HG03378 (cell line): ENCODE data around the gene VWA1.
"Not testable (repeated sequence)": the region's sequence is repeated elsewhere in the genome, so short reads cannot be mapped to it uniquely, and the experiment has no call there.

Source experiments
- ATAC-seq: cut with Tn5 transposase; IDR thresholded peaks from one replicate; pipeline ENCODE4 v1.9.1; 2021; ENCODE audit warnings: mild to moderate bottlenecking, moderate library complexity; ENCODE audit not compliant: unreplicated experiment

Gene VWA1

GRCh38 chr1:1454286-1455056, 19.0 kb downstream of the VWA1 start:
- not testable (repeated sequence) for ATAC-seq

DNA sequence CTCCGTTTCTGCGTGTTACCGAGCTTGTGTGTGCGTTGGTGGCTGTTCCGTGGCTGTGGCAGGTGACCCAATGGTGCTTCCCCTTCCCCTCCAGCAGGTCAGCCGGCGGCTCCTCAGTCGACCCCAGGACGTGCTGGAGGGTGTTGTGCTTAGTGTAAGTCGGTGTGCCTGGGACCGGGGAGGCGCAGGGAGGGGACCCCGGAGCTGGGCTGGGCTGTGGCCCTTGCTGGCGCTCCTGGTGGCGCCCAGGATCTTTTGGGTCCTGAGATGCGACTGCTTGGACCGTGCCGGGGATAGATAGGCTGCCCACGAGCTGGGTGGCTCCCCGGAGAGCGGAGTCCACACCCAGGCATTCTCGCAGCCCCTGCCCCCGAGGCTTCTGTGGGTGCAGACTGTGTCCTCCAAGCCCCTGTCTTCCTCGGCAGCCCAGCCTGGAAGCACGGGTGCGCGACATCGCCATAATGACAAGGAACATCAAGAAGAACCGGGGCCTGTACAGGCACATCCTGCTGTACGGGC, 19.9 kb downstream of the VWA1 start:
- no peak for ATAC-seq

DNA sequence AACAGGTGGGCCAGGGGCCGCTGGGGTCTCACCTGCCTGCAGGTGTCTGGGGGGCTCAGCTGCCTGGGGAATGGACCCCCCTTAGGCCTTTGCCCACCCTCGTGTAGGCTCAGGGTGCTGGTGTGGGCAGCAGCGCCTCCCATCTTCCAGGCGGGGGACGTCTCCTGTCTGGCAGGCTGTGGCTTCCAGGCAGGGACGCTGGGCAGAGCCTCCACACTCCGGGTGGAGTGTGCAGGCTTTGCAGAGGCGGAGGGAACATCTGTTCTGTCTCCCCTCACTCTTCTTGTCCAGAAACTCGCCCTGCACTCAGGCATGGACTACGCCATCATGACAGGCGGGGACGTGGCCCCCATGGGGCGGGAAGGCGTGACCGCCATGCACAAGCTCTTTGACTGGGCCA, 20.4 kb downstream of the VWA1 start:
- not testable (repeated sequence) for ATAC-seq

GRCh38 chr1:1456683-1457255, 21.3 kb downstream of the VWA1 start:
- not testable (repeated sequence) for ATAC-seq

GRCh38 chr1:1459156-1459555, 23.7 kb downstream of the VWA1 start:
- ATAC-seq = not testable (repeated sequence)

- ATAC-seq = not testable (repeated sequence)
Observed at GRCh38 chr1:1459711-1460110, 24.2 kb downstream of the VWA1 start.

DNA sequence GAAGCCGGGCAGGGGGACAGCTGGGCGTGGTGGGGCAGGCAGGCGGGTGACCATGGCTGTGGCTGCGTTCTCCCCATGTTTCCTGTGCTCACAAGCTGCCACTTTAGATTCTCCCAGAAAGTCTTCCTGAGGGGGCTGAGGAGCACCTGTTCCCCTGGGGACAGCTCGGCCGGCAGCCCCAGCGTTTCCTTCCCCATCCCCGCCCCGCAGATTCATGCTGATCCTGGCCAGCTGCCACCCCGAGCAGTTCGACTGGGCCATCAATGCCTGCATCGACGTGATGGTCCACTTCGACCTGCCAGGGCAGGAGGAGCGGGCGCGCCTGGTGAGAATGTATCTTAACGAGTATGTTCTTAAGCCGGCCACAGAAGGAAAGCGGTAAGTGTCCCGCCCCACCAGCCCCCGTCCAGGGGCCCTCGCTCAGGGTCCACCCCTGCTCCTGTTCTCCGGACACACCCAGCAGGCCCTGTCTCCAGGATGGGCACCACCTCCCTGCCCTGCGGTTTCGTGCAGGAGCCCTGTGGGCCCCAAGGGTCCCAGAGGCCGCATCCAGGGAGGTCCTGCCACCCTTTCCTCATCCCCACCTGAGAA, 25.1 kb downstream of the VWA1 start:
- ATAC-seq = no peak

DNA sequence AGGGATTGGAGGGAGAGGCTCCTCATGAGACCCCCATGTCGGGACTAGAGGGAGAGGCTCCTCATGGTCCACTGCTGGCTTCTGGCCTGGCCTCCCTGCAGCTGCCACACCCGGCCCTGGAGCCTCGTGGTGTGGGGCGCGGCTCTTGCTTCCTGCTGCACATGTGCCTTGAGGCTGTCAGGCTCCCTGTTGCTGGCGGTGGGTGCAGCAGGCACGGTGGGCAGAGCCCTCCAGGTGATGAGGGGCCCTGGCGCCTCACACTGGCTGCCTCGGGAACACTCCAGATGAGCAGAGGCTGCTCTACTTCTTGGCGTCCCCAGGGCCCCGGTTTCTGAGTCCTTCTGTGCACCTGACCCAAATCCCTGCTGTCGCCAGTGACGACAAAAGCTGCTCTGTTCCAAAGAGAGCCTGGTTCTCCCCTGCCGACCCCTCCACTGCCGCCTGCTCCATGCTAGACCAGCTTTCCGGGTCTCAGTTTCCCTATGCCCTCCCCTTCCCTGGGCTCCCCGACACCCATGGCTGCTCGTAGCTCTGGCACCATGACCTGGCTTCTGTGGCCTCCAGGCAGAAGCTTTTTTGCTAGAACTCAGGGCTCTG, 26.3 kb downstream of the VWA1 start:
- no peak for ATAC-seq

GRCh38 chr1:1462318-1462966, 27.0 kb downstream of the VWA1 start:
- ATAC-seq = no peak

- ATAC-seq = no peak
Observed at GRCh38 chr1:1463312-1463711, 27.8 kb downstream of the VWA1 start.

GRCh38 chr1:1468196-1468985, 32.9 kb downstream of the VWA1 start:
- not testable (repeated sequence) for ATAC-seq

- no peak for ATAC-seq
Observed at GRCh38 chr1:1470626-1471388, 35.3 kb downstream of the VWA1 start.

DNA sequence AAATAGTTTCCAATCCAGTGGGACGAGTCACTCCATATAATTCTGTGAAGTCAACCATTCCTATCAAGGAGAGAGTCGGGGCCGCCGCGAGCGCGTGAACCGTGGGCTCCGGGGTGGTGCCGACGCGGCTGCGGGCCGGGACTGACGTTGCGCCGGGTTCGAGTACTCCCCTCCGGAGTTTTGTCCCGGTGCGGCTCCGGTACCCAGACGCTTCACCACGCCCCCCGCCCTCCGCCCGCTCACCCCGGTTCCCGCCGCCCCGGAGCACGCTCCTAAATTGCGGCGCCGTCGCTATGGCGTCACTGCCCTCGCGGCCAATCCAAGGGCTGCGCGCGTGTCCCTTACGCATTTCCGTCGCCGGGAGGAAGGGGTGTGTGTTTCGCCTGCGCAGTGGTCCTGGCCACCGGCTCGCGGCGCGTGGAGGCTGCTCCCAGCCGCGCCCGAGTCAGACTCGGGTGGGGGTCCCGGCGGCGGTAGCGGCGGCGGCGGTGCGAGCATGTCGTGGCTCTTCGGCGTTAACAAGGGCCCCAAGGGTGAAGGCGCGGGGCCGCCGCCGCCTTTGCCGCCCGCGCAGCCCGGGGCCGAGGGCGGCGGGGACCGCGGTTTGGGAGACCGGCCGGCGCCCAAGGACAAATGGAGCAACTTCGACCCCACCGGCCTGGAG, 36.0 kb downstream of the VWA1 start, which contains the start of gene ATAD3B:
Gene ATAD3B, plus strand, starts transcription at position 377 of the 664 bp plus-strand sequence. Its CDS starts 120 bp downstream, at position 497.
- ATAC-seq = peak; percentile 69

- ATAC-seq = not testable (repeated sequence)
Observed at GRCh38 chr1:1472053-1472876, 36.8 kb downstream of the VWA1 start.

DNA sequence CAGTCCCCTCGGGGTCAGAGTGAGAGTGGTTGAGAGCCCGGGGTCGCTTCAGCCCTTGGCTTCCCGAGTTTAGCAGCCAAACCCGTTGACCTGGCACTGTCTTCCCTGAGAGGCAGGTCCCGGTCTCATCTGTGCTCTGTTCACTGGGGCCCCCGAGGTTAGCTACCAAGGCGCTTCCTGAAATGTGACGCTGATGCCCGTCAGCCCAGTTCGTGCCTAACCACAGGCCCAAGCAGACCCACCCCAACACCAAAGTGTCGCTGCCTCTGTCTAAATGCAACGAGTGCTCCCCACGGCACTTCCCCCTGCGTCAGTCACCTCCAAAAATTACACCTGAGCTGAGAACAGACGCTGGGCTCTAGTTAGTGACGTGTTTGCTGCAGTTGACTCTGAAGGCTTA, 40.5 kb downstream of the VWA1 start:
- not testable (repeated sequence) for ATAC-seq

- ATAC-seq = no peak
Observed at GRCh38 chr1:1477206-1477605, 41.7 kb downstream of the VWA1 start.

GRCh38 chr1:1479547-1480487, 44.3 kb downstream of the VWA1 start:
- ATAC-seq = no peak
